PC-3 (cell line): ENCODE measurements around the gene TNFSF8. TPM values are rescaled to one million over a fixed set of nuclear protein-coding genes. Genes with fewer than 3 reads are reported as not detected.

Experiments used
- ATAC-seq: fragments of 200-7000 bp; cut with Tn5 transposase; 2 replicates; pipeline ENCODE4 v1.9.1; 2020; ENCODE audit warnings: mild to moderate bottlenecking, moderate library complexity
- BruUV-seq: library from RNA; stranded (reverse); fragments of 400-500 nt; replicated peaks from 2 replicates; lab custom pipeline; 2021; lab: Mats Ljungman, UMichigan
- CTCF ChIA-PET: fragments of 300-600 bp; sonication (Branson Sonifier 250); formaldehyde crosslinking; loops from one replicate; lab custom pipeline; 2022; ENCODE audit warnings: antibody characterized with exemption; lab: Charles Lee
- POLR2A ChIA-PET: fragments of 300-600 bp; sonication (Branson Sonifier 250); formaldehyde crosslinking; loops from one replicate; lab custom pipeline; 2022; ENCODE audit warnings: antibody characterized with exemption; ENCODE audit not compliant: unreplicated experiment; lab: Charles Lee
- DNase-seq: peaks from one replicate; pipeline ENCODE4 v3.0.0-alpha.2; 2015
- H2AFZ ChIP-seq: fragments of 300-600 bp; sonication (generic); 2 replicates; pipeline ENCODE4 v1.6.0; 2016; ENCODE audit warnings: antibody characterized with exemption, low read length
- H3F3A ChIP-seq: fragments of 300-600 bp; sonication (generic); one replicate; pipeline ENCODE4 v1.6.0; 2017; ENCODE audit warnings: antibody characterized with exemption, low read length, control low read depth, mild to moderate bottlenecking; ENCODE audit not compliant: unreplicated experiment
- H3K27ac ChIP-seq: fragments of 300-600 bp; sonication (generic); 2 replicates; pipeline ENCODE4 v1.5.1; 2016; ENCODE audit warnings: mild to moderate bottlenecking, low read length
- H3K27me3 ChIP-seq: fragments of 300-600 bp; sonication (generic); 2 replicates; pipeline ENCODE4 v1.6.1; 2016; ENCODE audit warnings: low read length, mixed read lengths
- H3K36me3 ChIP-seq: fragments of 300-600 bp; sonication (generic); 2 replicates; pipeline ENCODE4 v1.6.1; 2016; ENCODE audit warnings: low read depth, mixed run types, low read length, mixed read lengths
- H3K4me1 ChIP-seq: fragments of 300-600 bp; sonication (generic); 2 replicates; pipeline ENCODE4 v1.5.1; 2016; ENCODE audit warnings: low read length; ENCODE audit not compliant: insufficient read depth
- H3K4me2 ChIP-seq: fragments of 300-600 bp; sonication (generic); 2 replicates; pipeline ENCODE4 v1.6.0; 2016; ENCODE audit warnings: low read length
- H3K4me3 ChIP-seq: fragments of 300-600 bp; sonication (generic); 2 replicates; pipeline ENCODE4 v1.5.1; 2016; ENCODE audit warnings: mild to moderate bottlenecking, low read length, mixed read lengths
- H3K79me2 ChIP-seq: fragments of 300-600 bp; sonication (generic); 2 replicates; pipeline ENCODE4 v1.6.1; 2017; ENCODE audit warnings: low read length, mixed read lengths
- H3K9ac ChIP-seq: fragments of 300-600 bp; sonication (generic); 2 replicates; pipeline ENCODE4 v1.6.0; 2016; ENCODE audit warnings: mild to moderate bottlenecking, low read length
- H3K9me2 ChIP-seq: fragments of 300-600 bp; sonication (generic); replicated peaks from 2 replicates; pipeline ENCODE4 v1.6.1; 2016; ENCODE audit warnings: mixed run types, low read length, mixed read lengths
- H3K9me3 ChIP-seq: fragments of 300-600 bp; sonication (generic); 2 replicates; pipeline ENCODE4 v1.6.1; 2016; ENCODE audit warnings: low read length, mixed read lengths
- H4K20me1 ChIP-seq: fragments of 300-600 bp; sonication (generic); 2 replicates; pipeline ENCODE4 v1.6.1; 2016; ENCODE audit warnings: low read length, mixed read lengths
- CTCF ChIP-seq: fragments of 300-600 bp; sonication (generic); conservative IDR thresholded peaks from 2 replicates; pipeline ENCODE4 v1.5.1; 2017; ENCODE audit warnings: antibody characterized with exemption, low read depth, mild to moderate bottlenecking, low read length
- EZH2 ChIP-seq: fragments of 300-600 bp; sonication (generic); IDR thresholded peaks from one replicate; pipeline ENCODE4 v1.6.1; 2017; ENCODE audit warnings: antibody characterized with exemption, mild to moderate bottlenecking, low read length; ENCODE audit not compliant: unreplicated experiment
- EZH2phosphoT487 ChIP-seq: fragments of 300-600 bp; sonication (generic); IDR thresholded peaks from 2 replicates; pipeline ENCODE4 v1.6.1; 2018; ENCODE audit warnings: mild to moderate bottlenecking, antibody characterized with exemption, low read length, borderline replicate concordance
- intact Hi-C: fragments of 100-400 bp; cut with micrococcal nuclease; formaldehyde crosslinking; loops from 2 replicates; pipeline ENCODE4 v1.9.0; 2023
- total RNA-seq: library from RNA; depleted of rRNA; stranded (reverse); fragments of >200 nt; gene quantifications from 2 replicates; pipeline ENCODE4 v1.2.3, GENCODE V29; 2014

The TNFSF8 gene
- total RNA-seq, 1 experiment from 2014 or later: not detected

- DNase-seq (no peak), ATAC-seq (no peak)
- Histone ChIP-seq H3K4me3 (no peak overlapping the region), H3K4me1 (no peaks in the 10 kb centered on the region), H3K9me3 (no peaks in the 10 kb centered on the region), H3K4me2 (no peak overlapping the region), H3K36me3 (no peaks in the 10 kb centered on the region), H3K9ac (no peak overlapping the region), H2AFZ (no peak overlapping the region), H3K79me2 (no peaks in the 10 kb centered on the region), H3K27me3 (no peaks in the 10 kb centered on the region), H3F3A (no peaks in the 10 kb centered on the region), H4K20me1 (no peaks in the 10 kb centered on the region), H3K27ac (no peak overlapping the region), H3K9me2 (no peaks in the 10 kb centered on the region)
- ChIA-PET POLR2A (no interaction called here), CTCF (no interaction called here)
- TF ChIP-seq EZH2: no peak
- BruUV-seq: no TSS peak
- intact Hi-C loops: no loop called here
These were observed 2.1 kb upstream of the TNFSF8 start for GRCh38 chr9:114932502-114932901.

- Histone ChIP-seq H4K20me1 (no peaks in the 10 kb centered on the region), H3K4me2 (no peak overlapping the region), H3K79me2 (no peaks in the 10 kb centered on the region), H3F3A (no peaks in the 10 kb centered on the region), H3K27me3 (no peaks in the 10 kb centered on the region), H3K9ac (no peak overlapping the region), H3K36me3 (no peaks in the 10 kb centered on the region), H3K9me2 (no peaks in the 10 kb centered on the region), H3K4me3 (no peak overlapping the region), H3K4me1 (no peaks in the 10 kb centered on the region), H3K9me3 (no peaks in the 10 kb centered on the region), H3K27ac (no peak overlapping the region), H2AFZ (no peak overlapping the region)
- ATAC-seq (no peak), DNase-seq (no peak)
- BruUV-seq: no TSS peak
- TF ChIP-seq EZH2 (no peak), EZH2phosphoT487 (no peak), CTCF (no peak)
- intact Hi-C loops: no loop called here
- ChIA-PET POLR2A (no interaction called here), CTCF (no interaction called here)
These were observed 1.0 kb upstream of the TNFSF8 start for GRCh38 chr9:114931407-114931806.

- Histone ChIP-seq H3K79me2 (no peaks in the 10 kb centered on the region), H3K36me3 (no peaks in the 10 kb centered on the region), H3F3A (no peaks in the 10 kb centered on the region), H3K9me2 (no peaks in the 10 kb centered on the region), H3K9me3 (no peaks in the 10 kb centered on the region), H3K27ac (no peak overlapping the region), H2AFZ (no peak overlapping the region), H3K4me3 (no peak overlapping the region), H3K27me3 (no peaks in the 10 kb centered on the region), H4K20me1 (no peaks in the 10 kb centered on the region), H3K9ac (no peak overlapping the region), H3K4me2 (no peak overlapping the region), H3K4me1 (no peaks in the 10 kb centered on the region)
- no peak for ATAC-seq
- POLR2A ChIA-PET: no interaction called here
- TF ChIP-seq EZH2: no peak
- TF ChIP-seq CTCF: no peak
- TF ChIP-seq EZH2phosphoT487: no peak
- DNase-seq: no peak
- CTCF ChIA-PET: no interaction called here
- BruUV-seq: no TSS peak
- intact Hi-C loops: no loop called here
These were observed 1.2 kb downstream of the TNFSF8 start for GRCh38 chr9:114929201-114929600.
